DOHH2 (cell line): ENCODE data around the gene HNRNPM.

Experiments used
- EZH2phosphoT487 ChIP-seq: fragments of 200-600 bp; sonication (generic); IDR thresholded peaks from 2 replicates; pipeline ENCODE4 v1.6.1; 2017; ENCODE audit warnings: borderline replicate concordance, mild to moderate bottlenecking, antibody characterized with exemption, low read length, moderate library complexity, mixed read lengths
- TF ChIP-seq, protein P1 (sequence below): fragments of 200-600 bp; sonication (generic); IDR thresholded peaks from one replicate; pipeline ENCODE4 v1.5.1; 2014; ENCODE audit warnings: antibody characterized with exemption, mild to moderate bottlenecking, low read depth, low read length; ENCODE audit not compliant: poor library complexity, severe bottlenecking

DNA sequence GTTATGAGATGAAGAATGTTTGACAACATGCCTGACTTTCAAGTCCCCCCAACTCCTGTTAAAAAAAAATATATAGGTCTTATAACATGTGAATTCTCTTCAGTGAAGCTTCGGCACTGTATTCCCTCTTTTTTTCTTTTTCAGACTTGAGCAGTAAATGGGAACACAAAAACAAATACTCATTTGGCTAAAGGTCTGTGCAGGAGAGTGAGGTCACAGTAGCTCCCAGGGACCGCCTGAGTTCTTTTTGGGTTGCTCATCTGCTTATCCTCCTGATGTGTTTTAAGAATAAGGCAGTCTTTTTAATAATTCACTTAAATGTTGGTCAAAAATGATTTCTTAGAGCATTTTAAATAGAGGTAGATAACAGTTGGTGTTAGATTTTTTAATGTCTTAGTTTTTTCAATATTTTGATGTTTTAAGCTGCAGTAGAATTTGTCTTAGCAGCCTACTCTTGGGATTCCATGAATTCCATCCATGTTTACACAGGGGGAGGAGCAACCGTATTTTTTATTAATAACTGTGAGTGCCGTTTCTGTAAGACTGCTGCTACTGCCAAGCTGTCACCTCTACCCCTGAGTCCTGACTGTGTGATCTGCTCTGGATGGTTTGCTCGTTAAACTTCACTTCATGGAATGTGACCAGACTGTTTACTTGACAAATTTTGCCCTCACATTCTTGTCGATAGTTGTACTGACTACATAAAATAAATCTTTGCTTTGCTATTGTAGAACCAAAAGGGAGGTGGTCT lies 14.9 kb downstream of the HNRNPM start:
- TF ChIP-seq, protein P1, sequence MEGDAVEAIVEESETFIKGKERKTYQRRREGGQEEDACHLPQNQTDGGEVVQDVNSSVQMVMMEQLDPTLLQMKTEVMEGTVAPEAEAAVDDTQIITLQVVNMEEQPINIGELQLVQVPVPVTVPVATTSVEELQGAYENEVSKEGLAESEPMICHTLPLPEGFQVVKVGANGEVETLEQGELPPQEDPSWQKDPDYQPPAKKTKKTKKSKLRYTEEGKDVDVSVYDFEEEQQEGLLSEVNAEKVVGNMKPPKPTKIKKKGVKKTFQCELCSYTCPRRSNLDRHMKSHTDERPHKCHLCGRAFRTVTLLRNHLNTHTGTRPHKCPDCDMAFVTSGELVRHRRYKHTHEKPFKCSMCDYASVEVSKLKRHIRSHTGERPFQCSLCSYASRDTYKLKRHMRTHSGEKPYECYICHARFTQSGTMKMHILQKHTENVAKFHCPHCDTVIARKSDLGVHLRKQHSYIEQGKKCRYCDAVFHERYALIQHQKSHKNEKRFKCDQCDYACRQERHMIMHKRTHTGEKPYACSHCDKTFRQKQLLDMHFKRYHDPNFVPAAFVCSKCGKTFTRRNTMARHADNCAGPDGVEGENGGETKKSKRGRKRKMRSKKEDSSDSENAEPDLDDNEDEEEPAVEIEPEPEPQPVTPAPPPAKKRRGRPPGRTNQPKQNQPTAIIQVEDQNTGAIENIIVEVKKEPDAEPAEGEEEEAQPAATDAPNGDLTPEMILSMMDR = no peak
- no peak for TF ChIP-seq EZH2phosphoT487
